Chondrocyte (in vitro differentiated cells): ENCODE data around the gene PAPOLG. TPM values are rescaled to one million over a fixed set of nuclear protein-coding genes. Genes with fewer than 3 reads are reported as not detected.
"Not testable (repeated sequence)": the region's sequence is repeated elsewhere in the genome, so short reads cannot be mapped to it uniquely, and the experiment has no call there.

Experiments used
- DNase-seq: peaks from one replicate; pipeline ENCODE4 v3.0.0; 2021; ENCODE audit warnings: mixed read lengths, low spot score
- H3K27ac Mint-ChIP-seq: one replicate; pipeline ENCODE4 v1.8.0; 2021; ENCODE audit warnings: mild to moderate bottlenecking, moderate library complexity, mixed read lengths; ENCODE audit not compliant: unreplicated experiment
- H3K27me3 Mint-ChIP-seq: 2 replicates; pipeline ENCODE4 v1.8.0; 2021; ENCODE audit warnings: low read depth, mixed read lengths
- H3K36me3 Mint-ChIP-seq: 2 replicates; pipeline ENCODE4 v1.8.0; 2021; ENCODE audit warnings: low read depth, mixed read lengths
- H3K4me1 Mint-ChIP-seq: 2 replicates; pipeline ENCODE4 v1.8.0; 2021; ENCODE audit warnings: low read depth, mild to moderate bottlenecking, mixed read lengths
- H3K4me3 Mint-ChIP-seq: one replicate; pipeline ENCODE4 v1.8.0; 2021; ENCODE audit warnings: mild to moderate bottlenecking, moderate library complexity, mixed read lengths; ENCODE audit not compliant: unreplicated experiment
- H3K9me3 Mint-ChIP-seq: 2 replicates; pipeline ENCODE4 v1.8.0; 2021; ENCODE audit warnings: low read depth, mixed read lengths
- CTCF ChIP-seq: fragments of 200-600 bp; sonication (generic); IDR thresholded peaks from 2 replicates; pipeline ENCODE4 v1.5.0; 2021; ENCODE audit warnings: antibody characterized with exemption, mild to moderate bottlenecking, moderate library complexity
- total RNA-seq: library from RNA; stranded (reverse); gene quantifications from 3 replicates; pipeline ENCODE4 v1.2.1, GENCODE V29; 2021

The PAPOLG gene
- total RNA-seq, 1 donor from 2014 or later: 10.0 TPM

- DNase-seq: no peak
- H3K27ac Mint-ChIP-seq: no peak overlapping the region
Observed at GRCh38 chr2:60822987-60823386, 66.9 kb downstream of the PAPOLG start.

GRCh38 chr2:60823694-60824305 is 67.7 kb downstream of the PAPOLG start:
- H3K4me3 Mint-ChIP-seq: no peak overlapping the region

More at GRCh38 chr2:60822987-60823386, 66.9 kb downstream of the PAPOLG start:
- no peak for TF ChIP-seq CTCF
- Mint-ChIP-seq H3K27me3 (peaks cover 3% of the 10 kb centered on the region), H3K9me3 (no peaks in the 10 kb centered on the region), H3K4me1 (no peaks in the 10 kb centered on the region), H3K4me3 (no peak overlapping the region), H3K36me3 (no peaks in the 10 kb centered on the region)

GRCh38 chr2:60825666-60826065 is 69.6 kb downstream of the PAPOLG start:
- Mint-ChIP-seq H3K4me1 (no peaks in the 10 kb centered on the region), H3K4me3 (no peak overlapping the region), H3K27ac (no peak overlapping the region), H3K9me3 (no peaks in the 10 kb centered on the region), H3K36me3 (peaks cover 2% of the 10 kb centered on the region), H3K27me3 (peaks cover 9% of the 10 kb centered on the region)
- no peak for TF ChIP-seq CTCF
- no peak for DNase-seq

More at GRCh38 chr2:60823694-60824305, 67.7 kb downstream of the PAPOLG start:
- no peak for TF ChIP-seq CTCF
- H3K4me1 Mint-ChIP-seq: no peaks in the 10 kb centered on the region
- H3K36me3 Mint-ChIP-seq: no peaks in the 10 kb centered on the region
- H3K27me3 Mint-ChIP-seq: peaks cover 3% of the 10 kb centered on the region
- H3K27ac Mint-ChIP-seq: no peak overlapping the region
- no peak for DNase-seq
- H3K9me3 Mint-ChIP-seq: no peaks in the 10 kb centered on the region

GRCh38 chr2:60826111-60826510 is 70.0 kb downstream of the PAPOLG start:
- Mint-ChIP-seq H3K27me3 (peaks cover 9% of the 10 kb centered on the region), H3K4me3 (no peak overlapping the region), H3K36me3 (peaks cover 2% of the 10 kb centered on the region), H3K4me1 (no peaks in the 10 kb centered on the region), H3K9me3 (no peaks in the 10 kb centered on the region), H3K27ac (no peak overlapping the region)
- no peak for DNase-seq
- TF ChIP-seq CTCF: no peak

- H3K9me3 Mint-ChIP-seq, H3K27ac Mint-ChIP-seq, H3K36me3 Mint-ChIP-seq, DNase-seq, H3K4me1 Mint-ChIP-seq, H3K4me3 Mint-ChIP-seq: not testable (repeated sequence)
- peaks cover 12% of the 10 kb centered on the region for H3K27me3 Mint-ChIP-seq
Observed at GRCh38 chr2:60826860-60827259, 70.8 kb downstream of the PAPOLG start.

- TF ChIP-seq CTCF: no peak
- Mint-ChIP-seq H3K27me3 (peaks cover 12% of the 10 kb centered on the region), H3K4me1 (no peaks in the 10 kb centered on the region), H3K27ac (no peak overlapping the region), H3K4me3 (no peak overlapping the region), H3K36me3 (peaks cover 2% of the 10 kb centered on the region), H3K9me3 (no peaks in the 10 kb centered on the region)
- DNase-seq: no peak
Observed at GRCh38 chr2:60827369-60827768, 71.3 kb downstream of the PAPOLG start.
